ENCODE measurements around the gene GLCE.
A peak's percentile ranks its signal among the peaks of the same experiment; 100 is the strongest.

The GLCE gene

GRCh38 chr15:69175536-69175935, 15.1 kb downstream of the GLCE start:
- H3K27me3 ChIP-seq = no peaks in the 10 kb centered on the region
- H3K4me2 ChIP-seq = no peak overlapping the region
- H4K20me1 ChIP-seq = peaks cover 0 to 10% (median 0%) of the 10 kb centered on the region in 11 experiments; a peak in 3 of 22 replicates
- H3K4me3 ChIP-seq = no peak overlapping the region
- H3K9me3 ChIP-seq (replicated peaks in 1 of 11) = no peaks in the 10 kb centered on the region
- TF ChIP-seq Cebpa-rat (IDR thresholded peaks at IDR 0.05) = no peak
- H3K36me3 ChIP-seq = no peaks in the 10 kb centered on the region
- H3K9ac ChIP-seq = no peak overlapping the region
- H3K27ac ChIP-seq = no peak overlapping the region
- no peaks in the 10 kb centered on the region for H3K4me1 ChIP-seq

- TF ChIP-seq Cebpa-rat (IDR thresholded peaks at IDR 0.05) = no peak
- no peaks in the 10 kb centered on the region for H3K9me3 ChIP-seq (replicated peaks in 1 of 11)
- H3K27me3 ChIP-seq = no peaks in the 10 kb centered on the region
- H3K27ac ChIP-seq = no peak overlapping the region
- no peak overlapping the region for H3K9ac ChIP-seq
- no peak overlapping the region for H3K4me3 ChIP-seq
- H3K4me2 ChIP-seq = no peak overlapping the region
- H3K36me3 ChIP-seq = no peaks in the 10 kb centered on the region
- H3K4me1 ChIP-seq = peaks cover 0 to 9% (median 0%) of the 10 kb centered on the region in 10 experiments; a peak in 3 of 20 replicates
- 0 out of 22 replicates have a peak, but pooled peaks cover 0 to 4% (median 0%) of the 10 kb centered on the region in 11 experiments for H4K20me1 ChIP-seq
Measured at GRCh38 chr15:69181424-69181823, 21.0 kb downstream of the GLCE start.

GRCh38 chr15:69185216-69185615, 24.8 kb downstream of the GLCE start:
- 0 out of 22 replicates have a peak, but pooled peaks cover 0 to 4% (median 0%) of the 10 kb centered on the region in 11 experiments for H4K20me1 ChIP-seq
- H3K4me1 ChIP-seq = peaks cover 0 to 9% (median 0%) of the 10 kb centered on the region in 10 experiments; a peak in 3 of 20 replicates
- H3K36me3 ChIP-seq = no peaks in the 10 kb centered on the region
- H3K4me2 ChIP-seq = peak overlapping the region in 1 of 11 experiments; percentile 8; a peak in 1 of 22 replicates
- H3K9me3 ChIP-seq (replicated peaks in 1 of 11) = peaks cover 0 to 15% (median 13%) of the 10 kb centered on the region in 11 experiments; a peak in 17 of 22 replicates
- no peak for TF ChIP-seq Cebpa-rat (IDR thresholded peaks at IDR 0.05)
- no peaks in the 10 kb centered on the region for H3K27me3 ChIP-seq
- no peak overlapping the region for H3K27ac ChIP-seq
- no peak overlapping the region for H3K9ac ChIP-seq
- no peak overlapping the region for H3K4me3 ChIP-seq

GRCh38 chr15:69185706-69186105, 25.3 kb downstream of the GLCE start:
- no peak for TF ChIP-seq Cebpa-rat (IDR thresholded peaks at IDR 0.05)
- no peak overlapping the region for H3K9ac ChIP-seq
- H3K4me1 ChIP-seq = peaks cover 0 to 9% (median 0%) of the 10 kb centered on the region in 10 experiments; a peak in 3 of 20 replicates
- H3K4me2 ChIP-seq = peak overlapping the region in 1 of 11 experiments; percentile 8; a peak in 2 of 22 replicates
- peaks cover 0 to 20% (median 18%) of the 10 kb centered on the region in 11 experiments; a peak in 17 of 22 replicates for H3K9me3 ChIP-seq (replicated peaks in 1 of 11)
- no peaks in the 10 kb centered on the region for H3K36me3 ChIP-seq
- no peak overlapping the region for H3K4me3 ChIP-seq
- no peak overlapping the region for H3K27ac ChIP-seq
- no peaks in the 10 kb centered on the region for H3K27me3 ChIP-seq
- H4K20me1 ChIP-seq = 0 out of 22 replicates have a peak, but pooled peaks cover 0 to 4% (median 0%) of the 10 kb centered on the region in 11 experiments

- Histone ChIP-seq H3K36me3 (peaks cover 0 to 6% (median 0%) of the 10 kb centered on the region in 11 experiments; a peak in 2 of 22 replicates), H3K27ac (no peak overlapping the region), H3K4me2 (no peak overlapping the region), H3K4me3 (no peak overlapping the region), H3K9me3 (replicated peaks in 1 of 11) (peaks cover 7 to 29% (median 27%) of the 10 kb centered on the region in 11 experiments; a peak in 20 of 22 replicates), H3K4me1 (peaks cover 0 to 9% (median 0%) of the 10 kb centered on the region in 10 experiments; a peak in 3 of 20 replicates), H4K20me1 (0 out of 22 replicates have a peak, but pooled peaks cover 0 to 8% (median 0%) of the 10 kb centered on the region in 11 experiments), H3K9ac (no peak overlapping the region), H3K27me3 (no peaks in the 10 kb centered on the region)
- no peak for TF ChIP-seq Cebpa-rat (IDR thresholded peaks at IDR 0.05)
Measured at GRCh38 chr15:69189157-69189556, 28.7 kb downstream of the GLCE start.

GRCh38 chr15:69190091-69190490, 29.7 kb downstream of the GLCE start:
- Histone ChIP-seq H3K4me2 (no peak overlapping the region), H3K9me3 (replicated peaks in 1 of 11) (peaks cover 7 to 29% (median 27%) of the 10 kb centered on the region in 11 experiments; a peak in 20 of 22 replicates), H4K20me1 (0 out of 22 replicates have a peak, but pooled peaks cover 0 to 4% (median 0%) of the 10 kb centered on the region in 11 experiments), H3K4me1 (peaks cover 0 to 9% (median 0%) of the 10 kb centered on the region in 10 experiments; a peak in 3 of 20 replicates), H3K4me3 (no peak overlapping the region), H3K36me3 (peaks cover 0 to 6% (median 0%) of the 10 kb centered on the region in 11 experiments; a peak in 2 of 22 replicates), H3K9ac (no peak overlapping the region), H3K27ac (no peak overlapping the region), H3K27me3 (no peaks in the 10 kb centered on the region)
- no peak for TF ChIP-seq Cebpa-rat (IDR thresholded peaks at IDR 0.05)

- no peak for TF ChIP-seq Cebpa-rat (IDR thresholded peaks at IDR 0.05)
- peaks cover 0 to 6% (median 0%) of the 10 kb centered on the region in 11 experiments; a peak in 2 of 22 replicates for H3K36me3 ChIP-seq
- no peak overlapping the region for H3K4me3 ChIP-seq
- H3K9ac ChIP-seq = no peak overlapping the region
- H3K27me3 ChIP-seq = no peaks in the 10 kb centered on the region
- no peak overlapping the region for H3K4me2 ChIP-seq
- peaks cover 0 to 7% (median 0%) of the 10 kb centered on the region in 10 experiments; a peak in 3 of 20 replicates for H3K4me1 ChIP-seq
- H3K9me3 ChIP-seq (replicated peaks in 1 of 11) = peaks cover 7 to 29% (median 27%) of the 10 kb centered on the region in 11 experiments; a peak in 20 of 22 replicates
- H4K20me1 ChIP-seq = 0 out of 22 replicates have a peak, but pooled peaks cover 0 to 4% (median 0%) of the 10 kb centered on the region in 11 experiments
- no peak overlapping the region for H3K27ac ChIP-seq
Measured at GRCh38 chr15:69190504-69190903, 30.1 kb downstream of the GLCE start.

GRCh38 chr15:69194025-69194827, 33.8 kb downstream of the GLCE start:
- H3K9me3 ChIP-seq (replicated peaks in 1 of 11) = peaks cover 7 to 25% (median 23%) of the 10 kb centered on the region in 11 experiments; a peak in 20 of 22 replicates
- H3K9ac ChIP-seq = no peak overlapping the region
- H3K4me2 ChIP-seq = no peak overlapping the region
- H3K4me3 ChIP-seq = no peak overlapping the region
- no peak for TF ChIP-seq Cebpa-rat (IDR thresholded peaks at IDR 0.05)
- H3K27me3 ChIP-seq = no peaks in the 10 kb centered on the region
- H3K4me1 ChIP-seq = no peaks in the 10 kb centered on the region
- H3K36me3 ChIP-seq = peaks cover 0 to 18% (median 8%) of the 10 kb centered on the region in 11 experiments; a peak in 12 of 22 replicates
- H4K20me1 ChIP-seq = 0 out of 22 replicates have a peak, but pooled peaks cover 0 to 4% (median 0%) of the 10 kb centered on the region in 11 experiments
- H3K27ac ChIP-seq = no peak overlapping the region

GRCh38 chr15:69194854-69195253, 34.4 kb downstream of the GLCE start:
- no peak overlapping the region for H3K4me3 ChIP-seq
- no peak overlapping the region for H3K27ac ChIP-seq
- TF ChIP-seq Cebpa-rat (IDR thresholded peaks at IDR 0.05) = no peak
- peaks cover 7 to 19% (median 17%) of the 10 kb centered on the region in 11 experiments; a peak in 20 of 22 replicates for H3K9me3 ChIP-seq (replicated peaks in 1 of 11)
- H3K4me2 ChIP-seq = no peak overlapping the region
- 0 out of 22 replicates have a peak, but pooled peaks cover 0 to 4% (median 0%) of the 10 kb centered on the region in 11 experiments for H4K20me1 ChIP-seq
- H3K4me1 ChIP-seq = no peaks in the 10 kb centered on the region
- peaks cover 0 to 18% (median 8%) of the 10 kb centered on the region in 11 experiments; a peak in 12 of 22 replicates for H3K36me3 ChIP-seq
- H3K9ac ChIP-seq = no peak overlapping the region
- H3K27me3 ChIP-seq = no peaks in the 10 kb centered on the region

Measured in BLaER1 treated with 17β-estradiol and CSF1 and Interleukin-3, amounts not matched to agents 10 nM and 100 nM (cell line).